Gastroesophageal sphincter (tissue), 4 donors: ENCODE data around the gene MYBBP1A. TPM values are rescaled to one million over a fixed set of nuclear protein-coding genes. Genes with fewer than 3 reads are reported as not detected.

ENCODE experiments used
- ATAC-seq: fragments of 150-250 bp; one replicate; pipeline ENCODE4 v1.9.1; 2016; ENCODE audit warnings: mild to moderate bottlenecking, moderate library complexity
- H3K27ac ChIP-seq, 4 donors: fragments of 200-600 bp; sonication (generic) in 3 of 4; 1 replicate in 3 of 4; 2 replicates in 1 of 4; pipeline ENCODE4 v1.5.1; 2016 to 2019
- H3K27me3 ChIP-seq: fragments of 200-600 bp; sonication (generic); one replicate; pipeline ENCODE4 v1.5.1; 2019
- H3K36me3 ChIP-seq, 2 donors: fragments of 200-600 bp; sonication (generic); one replicate each; pipeline ENCODE4 v1.5.1; 2019; ENCODE audit warnings: control low read depth in 1 of 2
- H3K4me1 ChIP-seq, 3 donors: fragments of 200-600 bp; sonication (generic); 1 replicate in 2 of 3; 2 replicates in 1 of 3; pipeline ENCODE4 v1.5.1; 2016 to 2019; ENCODE audit warnings: control low read depth in 2 of 3
- H3K4me3 ChIP-seq, 2 donors: fragments of 200-600 bp; sonication (generic); one replicate each; pipeline ENCODE4 v1.5.1; 2019; ENCODE audit warnings: mild to moderate bottlenecking in 1 of 2, moderate library complexity in 1 of 2
- H3K9me3 ChIP-seq, 3 donors: fragments of 200-600 bp; sonication (generic); one replicate each; pipeline ENCODE4 v1.5.1; 2017 to 2019; ENCODE audit warnings: control low read depth in 2 of 3
- EP300 ChIP-seq: sonication (generic); formaldehyde crosslinking; IDR thresholded peaks from one replicate; pipeline ENCODE4 v1.6.1; 2017; ENCODE audit warnings: antibody characterized with exemption, mild to moderate bottlenecking
- POLR2A ChIP-seq, 2 donors: fragments of 450-650 bp; IDR thresholded peaks; one replicate each; pipeline ENCODE4 v1.6.1; 2017; ENCODE audit warnings: antibody characterized with exemption in 2 of 2, mild to moderate bottlenecking in 2 of 2, moderate library complexity in 1 of 2
- POLR2AphosphoS5 ChIP-seq: sonication (generic); formaldehyde crosslinking; IDR thresholded peaks from one replicate; pipeline ENCODE4 v1.6.1; 2017; ENCODE audit warnings: antibody characterized with exemption
- WGBS, 2 donors: methylation state at CpG; one replicate each; pipeline ENCODE4 v1.1.5; 2018; ENCODE audit warnings: low coverage in 1 of 2; 5-methylcytosine and 5-hydroxymethylcytosine counted together
- total RNA-seq, 4 donors: library from RNA; depleted of rRNA; stranded (reverse); fragments of >200 nt; gene quantifications; one replicate each; pipeline ENCODE4 v1.1.0, GENCODE V29; 2016
- TF ChIP-seq, protein P1 (sequence below), 4 experiments: fragments of 200-600 bp in 2 of 4; fragments of 450-650 bp in 2 of 4; sonication (generic) in 1 of 4; IDR thresholded peaks; one replicate each; pipeline ENCODE4 v1.5.1; 2017 to 2019; ENCODE audit warnings: antibody characterized with exemption in 4 of 4, mild to moderate bottlenecking in 2 of 4, moderate library complexity in 2 of 4

Gene MYBBP1A
- total RNA-seq, 4 donors from 2014 or later, result 19.1 to 46.4 (median 40.9) TPM

DNA sequence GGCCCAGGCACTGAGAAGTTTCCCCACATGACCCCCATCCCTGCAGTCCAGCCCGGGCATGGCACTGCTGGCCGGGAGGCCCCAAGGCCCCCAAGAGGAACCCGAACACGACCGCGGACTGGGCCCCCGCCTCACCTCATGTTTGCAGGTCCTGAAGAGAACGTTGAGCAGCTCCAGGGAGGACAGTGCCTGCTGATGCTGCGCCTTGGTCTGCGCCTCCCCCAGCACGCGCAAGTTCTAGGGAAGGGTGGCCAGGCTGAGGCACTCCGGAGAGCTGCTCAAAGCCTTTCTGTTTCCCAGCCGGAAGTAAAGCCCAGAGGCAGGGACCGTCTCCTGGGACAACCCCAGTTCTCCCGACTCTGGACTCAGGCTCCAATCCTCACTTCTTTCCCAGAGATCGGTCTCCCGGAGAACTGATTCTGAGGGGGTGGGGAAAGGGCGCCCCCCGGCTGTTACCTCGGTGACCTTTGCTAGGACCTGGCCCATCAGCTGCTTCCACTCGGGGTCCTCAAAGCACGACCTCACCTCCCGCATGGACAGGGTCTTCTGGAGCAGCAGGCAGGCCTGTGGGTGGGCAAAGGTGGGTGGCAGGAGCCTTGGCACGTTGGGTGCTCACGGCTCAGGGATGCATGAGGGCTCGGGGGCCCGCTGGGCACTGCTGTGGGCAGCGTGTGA, 13.7 kb downstream of the MYBBP1A start:
- no peak for TF ChIP-seq EP300
- TF ChIP-seq, protein P1, sequence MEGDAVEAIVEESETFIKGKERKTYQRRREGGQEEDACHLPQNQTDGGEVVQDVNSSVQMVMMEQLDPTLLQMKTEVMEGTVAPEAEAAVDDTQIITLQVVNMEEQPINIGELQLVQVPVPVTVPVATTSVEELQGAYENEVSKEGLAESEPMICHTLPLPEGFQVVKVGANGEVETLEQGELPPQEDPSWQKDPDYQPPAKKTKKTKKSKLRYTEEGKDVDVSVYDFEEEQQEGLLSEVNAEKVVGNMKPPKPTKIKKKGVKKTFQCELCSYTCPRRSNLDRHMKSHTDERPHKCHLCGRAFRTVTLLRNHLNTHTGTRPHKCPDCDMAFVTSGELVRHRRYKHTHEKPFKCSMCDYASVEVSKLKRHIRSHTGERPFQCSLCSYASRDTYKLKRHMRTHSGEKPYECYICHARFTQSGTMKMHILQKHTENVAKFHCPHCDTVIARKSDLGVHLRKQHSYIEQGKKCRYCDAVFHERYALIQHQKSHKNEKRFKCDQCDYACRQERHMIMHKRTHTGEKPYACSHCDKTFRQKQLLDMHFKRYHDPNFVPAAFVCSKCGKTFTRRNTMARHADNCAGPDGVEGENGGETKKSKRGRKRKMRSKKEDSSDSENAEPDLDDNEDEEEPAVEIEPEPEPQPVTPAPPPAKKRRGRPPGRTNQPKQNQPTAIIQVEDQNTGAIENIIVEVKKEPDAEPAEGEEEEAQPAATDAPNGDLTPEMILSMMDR (IDR thresholded peaks at IDR 0.05), result no peak
- no peak for TF ChIP-seq POLR2A (IDR thresholded peaks at IDR 0.05)
- TF ChIP-seq POLR2AphosphoS5, result no peak
- Histone ChIP-seq H3K27ac (peak overlapping the region in 3 of 4 donors; percentile 29 to 56 (median 51)), H3K9me3 (no peaks in the 10 kb centered on the region), H3K4me1 (peaks cover 0 to 53% (median 24%) of the 10 kb centered on the region in 3 donors), H3K27me3 (no peaks in the 10 kb centered on the region), H3K4me3 (peak overlapping the region in 1 of 2 donors; percentile 14), H3K36me3 (peaks cover 0 to 92% of the 10 kb centered on the region in 2 donors)
- no peak for ATAC-seq
- WGBS, 2 donors, result no CpG with 5 or more reads among the region's 29 CpGs

DNA sequence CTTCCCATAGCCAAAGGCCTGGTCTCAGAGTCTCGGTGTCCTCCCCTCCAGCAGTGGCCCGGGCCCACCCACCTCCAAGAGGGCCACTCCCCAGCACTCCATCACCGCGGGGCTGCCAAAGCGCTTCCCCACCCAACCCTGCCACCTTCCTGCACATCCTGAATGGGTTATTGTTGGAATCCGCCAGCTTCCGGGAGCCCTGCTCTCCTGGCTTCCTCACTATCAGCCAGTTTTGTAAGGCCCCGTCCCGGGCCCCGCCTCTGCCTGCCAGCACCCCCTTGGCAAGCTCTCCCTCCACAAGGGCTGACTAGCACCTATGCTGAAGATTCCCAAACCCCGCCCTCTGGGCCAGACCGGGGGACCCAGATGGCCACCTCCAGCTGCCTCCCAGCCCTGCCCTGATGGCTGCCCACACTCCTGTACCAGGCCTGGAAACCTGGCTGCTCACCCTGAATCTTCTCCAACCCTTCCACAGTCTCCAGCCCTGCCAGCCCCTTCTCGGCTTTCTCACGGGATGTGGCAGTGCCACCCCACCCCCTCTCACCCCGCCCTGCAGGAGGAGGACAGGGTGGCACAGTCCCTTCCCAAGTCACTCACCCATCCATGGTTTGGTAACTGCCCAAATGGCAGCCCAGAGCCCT, 14.4 kb downstream of the MYBBP1A start:
- Histone ChIP-seq H3K36me3 (peaks cover 0 to 85% of the 10 kb centered on the region in 2 donors), H3K27ac (peak overlapping the region in 3 of 4 donors; percentile 29 to 56 (median 51))
- 50 to 81% methylated on average over 2 to 4 of the region's 15 CpGs for WGBS, 2 donors

DNA sequence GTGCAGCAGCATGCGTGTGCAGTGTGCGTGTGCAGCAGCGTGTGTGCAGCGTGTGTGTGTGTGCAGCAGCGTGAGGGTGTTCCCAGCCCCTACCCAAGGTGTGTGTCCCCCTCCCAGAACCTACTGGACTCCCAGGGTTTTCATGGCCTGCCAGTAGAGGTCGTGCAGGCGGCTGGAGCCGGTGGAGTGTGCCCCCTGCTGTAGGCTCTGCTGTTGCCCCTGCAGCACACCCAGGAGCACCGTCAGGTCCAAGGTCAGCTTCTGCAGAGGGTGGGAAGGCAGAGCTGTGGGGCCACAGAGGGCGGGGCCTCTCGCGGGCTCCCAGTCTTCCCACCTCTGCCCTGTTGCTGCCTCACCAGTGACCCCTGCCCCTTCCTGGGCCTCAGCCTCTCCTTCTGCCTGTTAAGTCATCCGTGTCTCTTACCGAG, 14.9 kb downstream of the MYBBP1A start:
- ATAC-seq, result no peak
- H3K27ac ChIP-seq, result peak overlapping the region in 3 of 4 donors; percentile 29 to 56 (median 51)
- peaks cover 0 to 79% of the 10 kb centered on the region in 2 donors for H3K36me3 ChIP-seq
- H3K4me3 ChIP-seq, result peak overlapping the region in 1 of 2 donors; percentile 14
- no CpG with 5 or more reads among the region's 14 CpGs for WGBS, 2 donors
- H3K9me3 ChIP-seq, result no peaks in the 10 kb centered on the region
- H3K27me3 ChIP-seq, result peaks cover 7% of the 10 kb centered on the region
- TF ChIP-seq EP300 (no peak), POLR2A (IDR thresholded peaks at IDR 0.05) (no peak), POLR2AphosphoS5 (no peak)
- TF ChIP-seq, protein P1 (IDR thresholded peaks at IDR 0.05), result no peak
- peaks cover 0 to 66% (median 32%) of the 10 kb centered on the region in 3 donors for H3K4me1 ChIP-seq

More for the DNA sequence above, 14.4 kb downstream of the MYBBP1A start:
- peak overlapping the region in 1 of 2 donors; percentile 14 for H3K4me3 ChIP-seq
- TF ChIP-seq POLR2AphosphoS5 (no peak), POLR2A (IDR thresholded peaks at IDR 0.05) (no peak), EP300 (no peak)
- TF ChIP-seq, protein P1 (IDR thresholded peaks at IDR 0.05), result no peak
- no peak for ATAC-seq
- H3K9me3 ChIP-seq, result no peaks in the 10 kb centered on the region
- H3K4me1 ChIP-seq, result peaks cover 0 to 60% (median 30%) of the 10 kb centered on the region in 3 donors
- H3K27me3 ChIP-seq, result peaks cover 3% of the 10 kb centered on the region

DNA sequence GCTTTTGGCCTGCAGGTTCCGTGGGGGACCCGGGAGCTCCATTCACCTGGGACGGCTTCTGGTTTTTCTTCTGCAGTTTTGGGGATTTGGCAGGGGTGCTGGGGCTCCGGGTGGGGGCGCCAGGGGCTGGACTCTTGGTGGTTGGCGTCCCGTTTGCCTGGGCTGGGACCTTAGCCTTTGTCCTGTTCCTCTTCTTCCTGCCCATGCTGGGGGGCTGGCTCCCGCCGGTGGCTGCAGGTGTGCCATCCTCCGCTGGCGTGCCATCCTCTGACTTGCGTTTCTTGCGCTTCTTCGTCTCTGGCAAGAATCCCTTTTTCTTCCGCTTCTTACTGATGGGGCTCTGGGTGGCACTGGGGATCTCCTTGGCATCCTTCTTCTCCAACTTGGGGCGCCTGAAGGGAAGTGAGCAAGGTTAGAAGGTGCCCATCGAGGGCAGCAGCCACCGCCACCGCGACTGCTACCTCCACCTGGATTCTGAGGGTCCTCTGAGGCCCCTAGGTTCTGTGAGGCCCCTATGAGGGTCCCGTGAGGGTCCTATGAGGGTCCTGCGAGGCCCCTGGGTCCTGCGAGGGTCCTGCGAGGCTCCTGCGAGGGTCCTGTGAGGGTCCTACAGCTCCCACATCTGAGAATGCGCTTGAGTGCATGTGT, 15.5 kb downstream of the MYBBP1A start:
- WGBS, 2 donors, result 93% methylated on average over 3 of the region's 26 CpGs; no CpG with 5 or more reads in 1 of the 2 donors
- H3K9me3 ChIP-seq, result no peaks in the 10 kb centered on the region
- ATAC-seq, result no peak
- peak overlapping the region in 1 of 2 donors; percentile 14 for H3K4me3 ChIP-seq
- H3K36me3 ChIP-seq, result peaks cover 0 to 74% of the 10 kb centered on the region in 2 donors
- H3K27ac ChIP-seq, result peak overlapping the region in 2 of 4 donors; percentile 4 to 56
- TF ChIP-seq POLR2A (IDR thresholded peaks at IDR 0.05) (no peak), POLR2AphosphoS5 (no peak), EP300 (no peak)
- TF ChIP-seq, protein P1 (IDR thresholded peaks at IDR 0.05), result no peak
- peaks cover 12% of the 10 kb centered on the region for H3K27me3 ChIP-seq
- H3K4me1 ChIP-seq, result peaks cover 0 to 71% (median 32%) of the 10 kb centered on the region in 3 donors
